ENCODE data around the gene METTL27.
A peak's percentile ranks its signal among the peaks of the same experiment; 100 is the strongest.
"Not testable (repeated sequence)": the region's sequence is repeated elsewhere in the genome, so short reads cannot be mapped to it uniquely, and the experiment has no call there.

The METTL27 gene

DNA sequence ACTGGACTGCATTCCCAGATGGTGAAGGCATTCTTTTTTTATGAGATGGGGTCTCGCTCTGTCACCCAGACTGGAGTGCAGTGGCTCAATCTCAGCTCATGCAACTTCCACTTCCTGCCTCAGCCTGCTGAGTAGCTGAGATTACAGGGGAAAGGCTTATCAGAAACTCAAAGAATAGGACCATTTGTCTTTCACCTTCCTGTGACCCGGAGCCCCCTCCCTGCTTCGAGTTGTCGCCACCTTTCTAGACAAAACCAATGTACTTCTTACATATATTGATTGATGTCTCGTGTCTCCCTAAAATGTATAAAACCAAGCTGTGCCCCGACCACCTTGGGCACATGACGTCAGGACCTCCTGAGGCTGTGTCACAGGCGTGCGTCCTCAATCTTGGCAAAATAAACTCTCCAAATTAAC is 1.8 kb upstream of the METTL27 start:
- no peaks in the 10 kb centered on the region for H3K4me1 ChIP-seq (ENCODE audit: control insufficient read depth, low read depth, low read length)
- no peaks in the 10 kb centered on the region for H3K27me3 ChIP-seq (ENCODE audit: control insufficient read depth, insufficient read depth, low read length)
- H3K9me3 ChIP-seq (ENCODE audit: control insufficient read depth, low read depth, low read length), result no peaks in the 10 kb centered on the region
- H3K27ac ChIP-seq (ENCODE audit: low read length), result no peak overlapping the region
- no peak overlapping the region for H3K4me3 ChIP-seq (ENCODE audit: low read length)
- no peak overlapping the region for H3K9ac ChIP-seq (ENCODE audit: low read length)
- H3K36me3 ChIP-seq (ENCODE audit: control insufficient read depth, low read depth, low read length), result no peaks in the 10 kb centered on the region

DNA sequence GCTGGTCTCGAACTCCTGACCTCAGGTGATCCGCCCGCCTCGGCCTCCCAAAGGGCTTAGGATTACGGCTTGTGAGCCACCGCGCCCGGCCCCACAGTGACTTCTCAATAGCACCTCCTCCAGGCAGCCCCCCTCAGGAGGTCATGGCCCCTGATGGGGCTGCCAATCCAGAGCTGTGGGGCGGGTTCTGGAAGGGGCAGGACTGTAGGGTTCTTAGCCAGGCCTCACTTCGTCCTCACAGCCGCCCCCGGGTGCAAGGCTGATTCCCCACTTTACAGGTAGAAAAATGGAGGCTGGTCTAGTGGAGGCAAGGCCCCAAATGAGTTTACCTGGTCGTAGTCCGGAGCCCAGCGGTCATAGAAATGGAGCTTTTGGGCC is 638 bp downstream of the METTL27 start:
- Histone ChIP-seq H3K9ac (ENCODE audit: low read length) (peak overlapping the region; percentile 48), H3K36me3 (ENCODE audit: control insufficient read depth, low read depth, low read length) (no peaks in the 10 kb centered on the region), H3K27ac (ENCODE audit: low read length) (peak overlapping the region; percentile 47), H3K4me3 (ENCODE audit: low read length) (peak overlapping the region; percentile 76), H3K27me3 (ENCODE audit: control insufficient read depth, insufficient read depth, low read length) (no peaks in the 10 kb centered on the region), H3K4me1 (ENCODE audit: control insufficient read depth, low read depth, low read length) (no peaks in the 10 kb centered on the region), H3K9me3 (ENCODE audit: control insufficient read depth, low read depth, low read length) (no peaks in the 10 kb centered on the region)

DNA sequence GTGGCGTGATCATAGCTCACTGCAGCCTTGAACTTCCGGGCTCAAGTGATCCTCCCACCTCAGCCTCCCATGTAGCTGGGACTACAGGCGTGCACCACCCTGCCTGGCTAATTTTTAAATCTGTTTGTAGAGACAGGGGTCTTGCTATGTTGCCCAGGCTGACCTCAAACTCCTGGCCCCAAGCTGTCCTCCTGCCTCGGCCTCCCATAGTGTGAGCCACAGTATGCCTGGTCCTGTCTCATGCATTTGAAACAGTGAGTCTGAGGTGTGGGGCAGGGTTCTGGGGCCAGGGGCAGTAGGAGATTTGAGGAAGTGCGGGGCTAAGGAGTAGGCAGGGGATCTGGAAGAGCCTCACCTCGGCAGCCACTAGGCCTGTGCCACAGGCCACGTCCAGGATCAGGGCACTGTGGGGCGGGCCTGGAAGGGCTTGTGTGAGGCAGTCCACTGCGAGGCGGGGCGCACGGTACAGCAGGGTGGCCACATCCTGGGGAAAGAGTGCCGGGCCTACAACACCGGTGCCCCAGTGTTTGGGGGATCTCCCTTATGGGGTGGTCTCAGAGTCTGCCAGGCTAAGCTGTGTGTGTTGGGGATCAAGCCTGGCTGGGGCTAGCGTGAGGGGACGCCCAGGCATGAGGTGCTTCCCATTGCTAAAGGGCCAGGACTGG is 1.5 kb downstream of the METTL27 start:
- Histone ChIP-seq H3K27ac (ENCODE audit: low read length) (no peak overlapping the region), H3K4me1 (ENCODE audit: control insufficient read depth, low read depth, low read length) (no peaks in the 10 kb centered on the region), H3K4me3 (ENCODE audit: low read length) (no peak overlapping the region), H3K9me3 (ENCODE audit: control insufficient read depth, low read depth, low read length) (no peaks in the 10 kb centered on the region), H3K9ac (ENCODE audit: low read length) (no peak overlapping the region), H3K27me3 (ENCODE audit: control insufficient read depth, insufficient read depth, low read length) (no peaks in the 10 kb centered on the region), H3K36me3 (ENCODE audit: control insufficient read depth, low read depth, low read length) (no peaks in the 10 kb centered on the region)

DNA sequence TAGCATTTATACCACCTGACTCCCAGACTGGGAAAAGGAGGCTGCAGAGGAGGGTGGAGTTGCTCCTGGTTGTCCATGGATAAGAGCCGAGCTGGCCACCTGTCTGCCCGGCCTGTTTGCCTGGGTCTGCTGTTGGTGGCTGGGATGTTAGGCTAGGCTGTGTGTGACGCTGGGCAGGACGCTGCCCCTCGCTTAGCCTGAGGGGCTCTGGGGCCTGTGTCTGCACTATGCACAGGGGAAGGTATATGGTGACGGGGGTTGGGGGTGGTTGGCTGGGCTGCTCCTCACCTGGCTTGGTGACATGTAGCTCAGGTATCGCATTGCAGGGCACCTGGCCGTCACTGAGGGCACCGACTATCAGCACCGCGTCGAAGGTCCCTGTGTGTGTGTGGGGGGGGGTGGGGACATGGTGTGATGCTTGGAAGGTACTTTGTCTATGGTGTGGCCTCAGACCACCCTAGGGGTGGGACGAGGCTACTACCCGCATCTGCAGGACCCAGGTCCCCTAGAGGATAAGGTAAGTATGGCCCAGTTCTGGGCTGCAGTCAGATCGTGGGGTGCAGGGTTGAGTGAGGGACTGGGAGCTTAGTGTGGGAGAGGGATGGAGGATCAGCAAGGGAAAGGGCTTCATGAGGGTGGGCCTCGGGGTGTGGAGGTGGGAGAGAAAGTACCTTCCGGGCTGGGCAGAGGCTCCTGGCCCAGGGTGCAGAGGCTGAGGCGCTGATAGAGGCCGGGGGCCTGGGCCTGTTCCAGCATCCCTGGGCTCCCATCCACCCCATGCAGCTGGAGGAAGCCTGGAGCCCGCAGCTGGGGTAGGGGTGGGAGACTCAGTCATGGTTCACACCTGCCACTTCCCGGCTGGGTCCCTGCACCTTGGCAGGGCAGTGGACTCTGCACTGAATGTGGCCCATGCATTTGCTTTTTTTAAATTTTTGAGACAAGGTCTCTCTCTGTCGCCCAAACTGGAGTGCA is 2.3 kb downstream of the METTL27 start:
- H3K4me1 ChIP-seq (ENCODE audit: control insufficient read depth, low read depth, low read length), result no peaks in the 10 kb centered on the region
- H3K4me3 ChIP-seq (ENCODE audit: low read length), result no peak overlapping the region
- no peaks in the 10 kb centered on the region for H3K9me3 ChIP-seq (ENCODE audit: control insufficient read depth, low read depth, low read length)
- no peak overlapping the region for H3K9ac ChIP-seq (ENCODE audit: low read length)
- no peaks in the 10 kb centered on the region for H3K36me3 ChIP-seq (ENCODE audit: control insufficient read depth, low read depth, low read length)
- no peaks in the 10 kb centered on the region for H3K27me3 ChIP-seq (ENCODE audit: control insufficient read depth, insufficient read depth, low read length)
- no peak overlapping the region for H3K27ac ChIP-seq (ENCODE audit: low read length)

DNA sequence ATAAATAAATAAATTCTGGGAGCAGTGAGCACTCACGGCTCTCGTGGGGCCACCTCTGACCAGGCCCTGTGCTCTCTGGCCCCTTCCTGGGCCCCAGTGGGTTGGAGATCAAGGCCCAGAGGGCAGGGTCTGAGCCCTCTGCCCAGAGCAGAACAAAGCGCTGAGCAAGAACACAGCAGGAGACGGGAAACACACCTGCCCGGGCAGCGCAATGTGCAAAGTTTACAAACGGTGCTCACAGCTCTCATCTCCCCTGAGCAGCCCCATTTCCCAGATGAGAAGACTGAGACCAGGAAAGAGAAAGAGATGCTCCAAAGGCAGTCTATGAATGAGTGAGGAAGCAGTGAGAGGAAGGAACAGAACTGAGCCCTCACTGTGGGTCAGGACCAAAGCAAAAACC is 3.0 kb downstream of the METTL27 start:
- no peak overlapping the region for H3K4me3 ChIP-seq (ENCODE audit: low read length)
- H3K9ac ChIP-seq (ENCODE audit: low read length), result no peak overlapping the region
- H3K4me1 ChIP-seq (ENCODE audit: control insufficient read depth, low read depth, low read length), result no peaks in the 10 kb centered on the region
- H3K27me3 ChIP-seq (ENCODE audit: control insufficient read depth, insufficient read depth, low read length), result no peaks in the 10 kb centered on the region
- H3K9me3 ChIP-seq (ENCODE audit: control insufficient read depth, low read depth, low read length), result no peaks in the 10 kb centered on the region
- no peak overlapping the region for H3K27ac ChIP-seq (ENCODE audit: low read length)
- no peaks in the 10 kb centered on the region for H3K36me3 ChIP-seq (ENCODE audit: control insufficient read depth, low read depth, low read length)

DNA sequence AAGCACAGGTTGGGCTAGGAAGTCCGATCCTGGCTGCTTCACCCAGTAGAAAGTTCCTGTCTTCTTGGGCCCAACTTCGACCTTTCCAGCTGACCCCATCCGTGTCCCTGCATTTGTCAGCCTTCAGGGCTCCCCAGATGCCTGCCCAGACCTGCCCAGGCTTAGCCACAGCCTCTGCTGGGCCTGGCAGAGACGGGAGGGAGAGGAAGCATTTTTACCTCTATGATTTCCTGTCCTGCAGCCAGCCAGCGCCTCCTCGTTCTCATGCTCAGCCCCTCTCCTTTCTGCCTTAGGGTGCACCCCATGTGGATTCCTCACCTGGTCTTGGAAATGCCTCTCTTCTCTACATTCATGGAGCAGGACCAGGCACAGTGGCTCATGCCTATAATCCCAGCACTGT is 3.7 kb downstream of the METTL27 start:
- Histone ChIP-seq H3K9me3 (ENCODE audit: control insufficient read depth, low read depth, low read length) (no peaks in the 10 kb centered on the region), H3K4me1 (ENCODE audit: control insufficient read depth, low read depth, low read length) (peaks cover 1% of the 10 kb centered on the region), H3K9ac (ENCODE audit: low read length) (no peak overlapping the region), H3K27ac (ENCODE audit: low read length) (no peak overlapping the region), H3K27me3 (ENCODE audit: control insufficient read depth, insufficient read depth, low read length) (no peaks in the 10 kb centered on the region), H3K4me3 (ENCODE audit: low read length) (no peak overlapping the region), H3K36me3 (ENCODE audit: control insufficient read depth, low read depth, low read length) (no peaks in the 10 kb centered on the region)

DNA sequence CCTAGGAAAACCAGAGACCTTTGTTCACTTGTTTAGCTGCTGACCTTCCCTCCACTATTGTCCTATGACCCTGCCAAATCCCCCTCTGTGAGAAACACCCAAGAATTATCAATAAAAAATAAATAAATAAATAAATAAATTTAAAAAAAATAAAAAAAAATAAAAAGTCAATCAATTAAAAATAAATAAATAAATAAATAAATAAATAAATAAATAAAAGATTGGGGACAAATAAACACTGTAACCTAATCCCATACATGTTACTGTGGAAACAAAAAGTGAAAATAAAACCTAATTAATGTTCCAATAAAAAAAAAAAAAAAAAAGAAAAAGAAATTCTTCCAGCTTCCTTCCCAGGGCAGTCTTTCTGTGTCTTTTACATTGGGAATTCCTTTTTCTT is 5.1 kb downstream of the METTL27 start:
- not testable (repeated sequence) for H3K4me3 ChIP-seq (ENCODE audit: low read length); H3K9ac ChIP-seq (ENCODE audit: low read length); H3K27ac ChIP-seq (ENCODE audit: low read length); H3K9me3 ChIP-seq (ENCODE audit: control insufficient read depth, low read depth, low read length); H3K27me3 ChIP-seq (ENCODE audit: control insufficient read depth, insufficient read depth, low read length); H3K36me3 ChIP-seq (ENCODE audit: control insufficient read depth, low read depth, low read length)
- H3K4me1 ChIP-seq (ENCODE audit: control insufficient read depth, low read depth, low read length), result peaks cover 12% of the 10 kb centered on the region

DNA sequence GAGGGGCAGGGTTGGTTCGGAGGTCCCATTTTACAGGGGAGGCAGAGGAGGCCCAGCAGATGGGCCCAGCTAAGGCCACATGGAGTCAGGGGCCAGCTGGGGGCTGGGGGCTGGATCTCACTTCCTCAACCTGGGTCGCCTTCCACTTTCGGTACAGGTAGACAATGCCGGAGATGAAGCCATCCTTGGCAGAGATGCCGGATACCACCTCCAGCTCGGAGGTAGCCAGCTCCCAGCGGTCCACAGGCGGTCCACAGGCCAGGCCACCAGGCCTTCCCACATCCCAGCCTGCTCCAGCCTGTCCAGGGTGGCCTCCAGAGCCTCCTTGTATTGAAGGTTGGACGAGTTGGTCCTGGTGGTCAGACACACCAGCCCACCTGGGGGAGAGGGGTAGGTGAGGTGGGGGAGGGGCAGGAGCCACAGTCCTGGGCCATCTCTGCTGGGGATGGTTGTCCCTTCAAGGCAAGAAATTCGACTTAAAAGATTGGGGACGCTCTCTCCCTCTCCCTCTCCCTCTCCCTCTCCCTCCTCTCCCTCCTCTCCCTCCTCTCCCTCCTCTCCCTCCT is 7.6 kb downstream of the METTL27 start:
- no peak overlapping the region for H3K4me3 ChIP-seq (ENCODE audit: low read length)
- no peaks in the 10 kb centered on the region for H3K36me3 ChIP-seq (ENCODE audit: control insufficient read depth, low read depth, low read length)
- H3K9me3 ChIP-seq (ENCODE audit: control insufficient read depth, low read depth, low read length), result no peaks in the 10 kb centered on the region
- H3K4me1 ChIP-seq (ENCODE audit: control insufficient read depth, low read depth, low read length), result peaks cover 34% of the 10 kb centered on the region
- no peaks in the 10 kb centered on the region for H3K27me3 ChIP-seq (ENCODE audit: control insufficient read depth, insufficient read depth, low read length)
- no peak overlapping the region for H3K27ac ChIP-seq (ENCODE audit: low read length)
- no peak overlapping the region for H3K9ac ChIP-seq (ENCODE audit: low read length)

DNA sequence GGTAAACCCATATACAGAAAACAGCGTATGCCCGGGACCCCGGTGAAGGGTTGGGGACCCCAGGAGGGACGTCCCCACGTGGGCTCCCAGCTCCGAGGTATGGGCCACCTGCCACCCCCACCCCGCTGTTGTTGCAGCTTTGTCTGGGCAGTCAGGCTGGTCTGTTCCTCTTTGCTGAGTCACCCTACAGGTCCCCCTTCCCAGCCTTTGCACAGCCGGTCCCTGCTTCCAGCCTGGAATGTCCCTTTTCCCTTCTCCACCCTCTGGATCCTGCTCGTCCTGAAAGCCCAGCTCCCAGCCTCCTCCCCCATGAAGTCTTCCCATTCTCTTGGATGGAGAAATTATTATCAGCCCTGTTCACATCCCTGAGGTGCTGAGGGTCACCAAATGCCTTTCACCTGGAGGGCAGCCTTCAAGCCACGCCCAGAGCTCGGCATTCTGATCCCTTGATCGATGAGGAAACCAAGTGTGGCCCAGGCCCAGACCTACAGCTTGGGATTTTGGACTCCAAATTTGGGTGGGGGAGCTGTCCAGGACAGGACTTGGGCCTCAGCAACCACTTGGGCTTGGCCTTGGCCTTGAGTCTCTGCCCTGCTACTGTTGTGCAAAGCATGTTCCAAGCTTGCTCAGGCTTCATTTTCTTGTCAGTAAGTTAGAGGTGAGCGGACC is 8.9 kb downstream of the METTL27 start:
- Histone ChIP-seq H3K4me1 (ENCODE audit: control insufficient read depth, low read depth, low read length) (peaks cover 45% of the 10 kb centered on the region), H3K9ac (ENCODE audit: low read length) (peak overlapping the region; percentile 22), H3K4me3 (ENCODE audit: low read length) (no peak overlapping the region), H3K36me3 (ENCODE audit: control insufficient read depth, low read depth, low read length) (no peaks in the 10 kb centered on the region), H3K27ac (ENCODE audit: low read length) (peak overlapping the region; percentile 78), H3K27me3 (ENCODE audit: control insufficient read depth, insufficient read depth, low read length) (no peaks in the 10 kb centered on the region), H3K9me3 (ENCODE audit: control insufficient read depth, low read depth, low read length) (no peaks in the 10 kb centered on the region)

DNA sequence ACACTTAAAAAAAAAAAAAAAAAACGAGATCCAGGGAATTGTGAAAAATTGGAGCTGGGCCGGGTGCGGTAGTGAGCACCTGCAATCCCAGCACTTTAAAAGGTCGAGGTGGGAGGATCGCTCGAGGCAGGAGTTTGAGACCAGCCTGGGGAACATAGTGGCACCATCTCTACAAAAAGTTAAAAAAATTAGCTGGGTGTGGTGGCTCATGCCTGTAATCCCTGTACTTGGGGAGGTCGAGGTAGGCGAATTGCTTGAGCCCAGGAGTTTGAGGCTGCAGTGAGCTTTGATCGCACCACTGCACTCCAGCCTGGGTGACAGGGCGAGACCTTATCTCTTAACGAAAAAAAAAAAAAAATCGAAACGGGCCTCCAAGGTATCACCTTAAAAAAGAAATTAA is 9.5 kb downstream of the METTL27 start:
- Histone ChIP-seq H3K4me1 (ENCODE audit: control insufficient read depth, low read depth, low read length) (peaks cover 48% of the 10 kb centered on the region), H3K36me3 (ENCODE audit: control insufficient read depth, low read depth, low read length) (no peaks in the 10 kb centered on the region), H3K9ac (ENCODE audit: low read length) (peak overlapping the region; percentile 22), H3K4me3 (ENCODE audit: low read length) (no peak overlapping the region), H3K27ac (ENCODE audit: low read length) (peak overlapping the region; percentile 78), H3K27me3 (ENCODE audit: control insufficient read depth, insufficient read depth, low read length) (no peaks in the 10 kb centered on the region), H3K9me3 (ENCODE audit: control insufficient read depth, low read depth, low read length) (no peaks in the 10 kb centered on the region)

DNA sequence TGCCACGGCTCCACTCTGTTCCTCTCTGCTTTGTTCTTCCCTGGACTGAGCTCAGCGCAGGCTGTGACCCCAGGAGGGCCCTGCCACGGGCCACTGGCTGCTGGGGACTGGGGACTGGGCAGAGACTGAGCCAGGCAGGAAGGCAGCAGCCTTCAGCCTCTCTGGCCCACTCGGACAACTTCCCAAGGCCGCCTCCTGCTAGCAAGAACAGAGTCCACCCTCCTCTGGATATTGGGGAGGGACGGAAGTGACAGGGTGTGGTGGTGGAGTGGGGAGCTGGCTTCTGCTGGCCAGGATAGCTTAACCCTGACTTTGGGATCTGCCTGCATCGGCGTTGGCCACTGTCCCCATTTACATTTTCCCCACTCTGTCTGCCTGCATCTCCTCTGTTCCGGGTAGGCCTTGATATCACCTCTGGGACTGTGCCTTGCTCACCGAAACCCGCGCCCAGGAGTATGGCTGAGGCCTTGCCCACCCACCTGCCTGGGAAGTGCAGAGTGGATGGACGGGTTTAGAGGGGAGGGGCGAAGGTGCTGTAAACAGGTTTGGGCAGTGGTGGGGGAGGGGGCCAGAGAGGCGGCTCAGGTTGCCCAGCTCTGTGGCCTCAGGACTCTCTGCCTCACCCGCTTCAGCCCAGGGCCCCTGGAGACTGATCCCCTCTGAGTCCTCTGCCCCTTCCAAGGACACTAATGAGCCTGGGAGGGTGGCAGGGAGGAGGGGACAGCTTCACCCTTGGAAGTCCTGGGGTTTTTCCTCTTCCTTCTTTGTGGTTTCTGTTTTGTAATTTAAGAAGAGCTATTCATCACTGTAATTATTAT is 10.3 kb downstream of the METTL27 start:
- Histone ChIP-seq H3K9ac (ENCODE audit: low read length) (peak overlapping the region; percentile 15), H3K27me3 (ENCODE audit: control insufficient read depth, insufficient read depth, low read length) (no peaks in the 10 kb centered on the region), H3K4me1 (ENCODE audit: control insufficient read depth, low read depth, low read length) (peaks cover 55% of the 10 kb centered on the region)

More for the DNA sequence above, 10.3 kb downstream of the METTL27 start:
- Histone ChIP-seq H3K36me3 (ENCODE audit: control insufficient read depth, low read depth, low read length) (no peaks in the 10 kb centered on the region), H3K9me3 (ENCODE audit: control insufficient read depth, low read depth, low read length) (no peaks in the 10 kb centered on the region), H3K27ac (ENCODE audit: low read length) (peak overlapping the region; percentile 42), H3K4me3 (ENCODE audit: low read length) (peak overlapping the region; percentile 39)

Measured in iPS-18a (cell line).